ENCODE data around the gene LRFN3. TPM values are rescaled to one million over a fixed set of nuclear protein-coding genes. Genes with fewer than 3 reads are reported as not detected.

Gene LRFN3
- total and polyA plus RNA-seq, 2 of the 13 experiments (the other 11 are each of a cell fraction or from before 2014, with no cell fraction given), result 0.74 to 1.6 TPM

GRCh38 chr19:35925501-35925900 lies 10.7 kb upstream of the LRFN3 start (continued):
- TF ChIP-seq ZBTB40 (IDR thresholded peaks at IDR 0.05) (no peak), ZBTB40 (CRISPR knock-in tag; IDR thresholded peaks at IDR 0.05) (no peak), KLF13 (CRISPR knock-in tag; IDR thresholded peaks at IDR 0.05) (no peak), RBAK (CRISPR knock-in tag; IDR thresholded peaks at IDR 0.05) (peak; percentile 32; the same call in 1 of the 2 replicates)

GRCh38 chr19:35928507-35928906 lies 7.7 kb upstream of the LRFN3 start:
- no peaks in the 10 kb centered on the region for H3K79me2 ChIP-seq (ENCODE audit: insufficient read depth, low read length)
- H3K27ac ChIP-seq (ENCODE audit: extremely low read length, insufficient read depth, low read length), result no peak overlapping the region
- H3K27me3 ChIP-seq (ENCODE audit: control insufficient read depth in 1 of 2, insufficient read depth in 2 of 2, low read length in 2 of 2), result no peaks in the 10 kb centered on the region; a peak in 2 of 5 replicates
- in situ Hi-C loops (cut with HindIII; ENCODE audit: extremely low pct_ligation_motif_present, low pct_unique_long_range_greater_than_20kb), result no loop called here
- H3K4me3 ChIP-seq (replicated peaks in 1 of 3; ENCODE audit: insufficient read depth in 1 of 3, low read depth in 2 of 3, low read length in 3 of 3), result no peak overlapping the region
- H2AFZ ChIP-seq (ENCODE audit: low read length), result no peak overlapping the region
- no peaks in the 10 kb centered on the region for H3K36me3 ChIP-seq (replicated peaks in 1 of 2; ENCODE audit: control insufficient read depth in 1 of 2, insufficient read depth in 2 of 2, low read length in 2 of 2)
- ATAC-seq (no peak), DNase-seq (ENCODE audit: low spot score) (no peak), FAIRE-seq (no peak)
- TF ChIP-seq ZNF460 (CRISPR knock-in tag; IDR thresholded peaks at IDR 0.05; ENCODE audit: borderline replicate concordance) (no peak), ZBTB42 (CRISPR knock-in tag; IDR thresholded peaks at IDR 0.05) (no peak), MAFK (conservative IDR thresholded peaks at IDR 0.05 in 1 of 2, IDR thresholded peaks at IDR 0.05 in 1 of 2; ENCODE audit: low read length in 2 of 2) (no peak), MTA1 (CRISPR knock-in tag; IDR thresholded peaks at IDR 0.05; ENCODE audit: borderline replicate concordance) (no peak)
- TF ChIP-seq, protein P1, sequence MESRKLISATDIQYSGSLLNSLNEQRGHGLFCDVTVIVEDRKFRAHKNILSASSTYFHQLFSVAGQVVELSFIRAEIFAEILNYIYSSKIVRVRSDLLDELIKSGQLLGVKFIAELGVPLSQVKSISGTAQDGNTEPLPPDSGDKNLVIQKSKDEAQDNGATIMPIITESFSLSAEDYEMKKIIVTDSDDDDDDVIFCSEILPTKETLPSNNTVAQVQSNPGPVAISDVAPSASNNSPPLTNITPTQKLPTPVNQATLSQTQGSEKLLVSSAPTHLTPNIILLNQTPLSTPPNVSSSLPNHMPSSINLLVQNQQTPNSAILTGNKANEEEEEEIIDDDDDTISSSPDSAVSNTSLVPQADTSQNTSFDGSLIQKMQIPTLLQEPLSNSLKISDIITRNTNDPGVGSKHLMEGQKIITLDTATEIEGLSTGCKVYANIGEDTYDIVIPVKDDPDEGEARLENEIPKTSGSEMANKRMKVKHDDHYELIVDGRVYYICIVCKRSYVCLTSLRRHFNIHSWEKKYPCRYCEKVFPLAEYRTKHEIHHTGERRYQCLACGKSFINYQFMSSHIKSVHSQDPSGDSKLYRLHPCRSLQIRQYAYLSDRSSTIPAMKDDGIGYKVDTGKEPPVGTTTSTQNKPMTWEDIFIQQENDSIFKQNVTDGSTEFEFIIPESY (CRISPR knock-in tag; IDR thresholded peaks at IDR 0.05), result no peak
- H3K4me2 ChIP-seq (ENCODE audit: low read depth, low read length), result no peak overlapping the region
- H4K20me1 ChIP-seq (ENCODE audit: insufficient read depth, low read length), result no peaks in the 10 kb centered on the region
- BruUV-seq (replicated peaks), result no TSS peak
- no peak overlapping the region for H3K9ac ChIP-seq (ENCODE audit: insufficient read depth, low read depth, low read length)
- H3K4me1 ChIP-seq (ENCODE audit: insufficient read depth, low read length), result peaks cover 7% of the 10 kb centered on the region; the same call in 1 of the 2 replicates
- CTCF ChIA-PET (ENCODE audit: low intra/inter-chr PET ratio, low total read pairs), result no interaction called here
- WGBS (ENCODE audit: low lambda C conversion rate), result 20% methylated on average over 5 of the region's 5 CpGs
- intact Hi-C loops (cut with micrococcal nuclease; ENCODE audit: unreplicated experiment), result no loop called here
- POLR2A ChIA-PET, result no interaction called here
- H3K9me3 ChIP-seq (ENCODE audit: low read length), result no peaks in the 10 kb centered on the region

Measured in HepG2 (cell line).